Measurements from ENCODE around the gene TICAM2.
"Not testable (repeated sequence)": the region's sequence is repeated elsewhere in the genome, so short reads cannot be mapped to it uniquely, and the experiment has no call there.

TICAM2 gene, protein sequence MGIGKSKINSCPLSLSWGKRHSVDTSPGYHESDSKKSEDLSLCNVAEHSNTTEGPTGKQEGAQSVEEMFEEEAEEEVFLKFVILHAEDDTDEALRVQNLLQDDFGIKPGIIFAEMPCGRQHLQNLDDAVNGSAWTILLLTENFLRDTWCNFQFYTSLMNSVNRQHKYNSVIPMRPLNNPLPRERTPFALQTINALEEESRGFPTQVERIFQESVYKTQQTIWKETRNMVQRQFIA

DNA sequence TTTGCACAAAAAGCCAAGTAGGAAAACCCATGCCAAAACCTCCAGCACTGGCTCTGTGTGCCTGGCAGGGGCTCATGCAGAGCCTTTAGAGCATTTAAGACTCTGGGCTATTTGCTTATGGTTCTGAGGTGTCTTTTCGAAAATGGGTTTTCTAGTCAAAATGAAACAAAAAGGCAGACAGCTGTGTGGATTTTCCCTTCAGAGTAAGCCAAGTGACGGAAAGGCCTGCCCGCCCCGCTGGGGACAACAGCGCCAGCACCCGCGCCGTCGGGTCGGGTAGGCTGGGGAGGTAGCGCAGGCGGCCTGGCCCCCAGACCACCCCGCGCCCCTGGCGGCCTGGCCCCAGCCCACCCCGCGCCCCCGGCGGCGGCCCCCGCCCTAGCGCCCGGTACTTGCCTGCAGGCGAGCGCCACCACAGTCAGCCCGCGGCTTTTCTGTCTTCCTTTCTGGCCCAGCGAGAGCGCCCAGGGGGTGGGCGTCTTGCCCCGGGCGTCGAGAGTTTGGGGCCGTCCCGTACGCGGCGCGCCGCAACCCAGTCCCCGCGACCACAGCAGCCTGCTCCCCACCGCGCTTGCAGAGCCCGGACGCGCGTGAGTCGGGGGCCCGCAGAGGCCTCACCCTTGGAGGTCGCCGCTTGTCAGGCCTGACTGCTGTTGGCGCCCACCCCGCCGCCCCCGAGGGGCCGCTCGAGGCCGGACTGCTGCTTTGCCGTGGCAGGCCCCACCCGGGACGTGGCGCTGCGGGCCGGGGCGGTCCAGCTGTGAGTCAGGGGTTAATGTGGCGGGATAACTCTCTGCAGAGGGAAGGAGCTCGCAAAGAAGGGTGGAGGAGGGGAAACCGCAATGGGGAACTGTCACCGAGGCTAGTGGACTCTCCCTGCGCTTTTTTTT lies at the start of gene TICAM2:
TSS of gene TICAM2 (minus strand) at position 779 of the 890 bp plus-strand sequence. CDS start 21,223 bp downstream, outside the sequence.
- peak; percentile 79 for DNase-seq (ENCODE audit: low spot score)

DNA sequence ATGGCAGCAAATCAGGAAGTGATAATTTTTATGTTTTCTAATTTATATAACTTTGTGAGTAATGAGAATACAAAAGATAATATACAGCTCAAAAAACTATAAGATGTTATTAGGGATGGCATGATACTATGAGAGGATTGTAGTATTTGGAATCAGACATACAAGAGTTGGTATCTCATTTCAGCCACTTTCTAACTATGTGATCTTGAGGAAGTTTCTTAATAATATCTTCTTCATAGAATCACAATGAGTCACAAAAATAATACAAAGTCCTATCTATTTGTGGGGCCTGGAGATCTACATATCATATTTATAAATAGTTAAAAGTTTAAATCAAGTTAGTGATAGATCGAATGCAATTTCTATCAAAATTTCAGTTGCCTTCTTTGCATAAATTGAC lies 47.3 kb upstream of the TICAM2 start:
- DNase-seq (ENCODE audit: low spot score): no peak

DNA sequence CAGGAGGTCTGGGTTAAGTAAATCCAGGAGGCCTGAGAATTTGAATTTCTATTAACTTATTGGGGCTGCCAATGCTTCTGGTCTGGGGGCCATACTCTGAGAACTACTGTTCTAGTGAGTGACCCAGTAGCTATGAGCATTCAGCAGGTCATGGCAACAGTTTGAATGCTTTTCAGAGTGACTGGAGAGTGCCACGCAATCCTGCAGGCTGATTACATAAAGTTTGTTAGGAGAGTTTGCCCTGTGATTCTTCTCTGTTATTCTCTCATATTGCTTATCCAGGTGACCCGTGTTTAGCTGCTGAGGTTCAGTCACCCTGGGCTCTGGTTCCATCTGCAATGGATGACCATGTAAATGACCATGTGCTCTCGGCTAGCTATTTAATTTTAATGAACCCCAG lies 45.8 kb upstream of the TICAM2 start:
- DNase-seq (ENCODE audit: low spot score): no peak

DNA sequence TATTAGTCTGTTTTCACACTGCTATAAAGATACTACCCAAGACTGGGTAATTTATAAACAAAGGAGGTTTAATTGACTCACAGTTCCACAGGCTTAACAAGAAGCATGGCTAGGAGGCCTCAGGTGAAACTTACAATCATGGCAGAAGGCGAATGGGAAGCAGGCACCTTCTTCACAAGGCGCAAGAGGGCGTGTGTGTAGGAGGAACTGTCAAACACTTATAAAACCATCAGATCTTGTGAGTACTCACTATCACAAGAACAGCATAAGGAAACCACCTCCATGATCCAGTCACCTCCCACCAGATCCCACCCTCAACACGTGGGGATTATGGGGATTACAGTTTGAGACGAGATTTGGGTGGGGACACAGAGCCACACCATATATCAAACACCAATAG lies 43.1 kb upstream of the TICAM2 start:
- DNase-seq (ENCODE audit: low spot score): not testable (repeated sequence)

DNA sequence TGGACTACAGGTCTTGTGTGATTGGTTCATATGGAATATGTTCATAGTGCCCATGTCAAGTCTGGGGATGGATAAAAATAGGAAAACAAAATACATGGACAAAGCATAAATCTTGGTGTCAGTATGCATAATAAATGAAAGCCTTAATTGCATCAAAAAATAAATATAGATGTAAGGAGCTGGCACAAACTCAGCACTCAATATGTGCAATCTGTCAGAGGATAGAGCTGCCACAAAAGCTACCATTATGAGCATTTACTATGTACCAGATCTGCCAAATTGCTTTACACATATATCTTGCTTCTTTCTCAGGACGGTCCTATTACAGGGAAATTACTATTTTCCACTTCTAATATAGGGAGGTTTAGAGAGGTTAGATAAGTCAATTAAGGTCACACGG lies 41.8 kb upstream of the TICAM2 start:
- no peak for DNase-seq (ENCODE audit: low spot score)

DNA sequence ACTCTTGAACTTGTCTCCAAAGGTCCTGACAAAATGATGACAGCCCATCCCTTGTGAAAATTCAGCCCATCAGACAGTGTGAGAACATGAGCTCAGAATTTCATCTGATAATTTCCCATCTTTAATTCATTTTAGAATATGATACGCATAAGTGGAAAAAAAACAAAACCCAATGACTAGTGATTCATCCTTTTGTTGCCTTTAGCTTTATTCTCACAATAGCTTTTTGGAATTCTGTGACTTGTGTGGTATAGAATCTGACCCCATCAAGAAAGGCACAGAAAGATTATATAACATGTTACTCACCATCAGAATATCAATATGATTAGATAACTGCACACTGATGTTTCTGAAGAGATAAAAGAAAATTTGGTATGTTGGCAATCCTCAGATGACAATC lies 39.7 kb upstream of the TICAM2 start:
- DNase-seq (ENCODE audit: low spot score): no peak

DNA sequence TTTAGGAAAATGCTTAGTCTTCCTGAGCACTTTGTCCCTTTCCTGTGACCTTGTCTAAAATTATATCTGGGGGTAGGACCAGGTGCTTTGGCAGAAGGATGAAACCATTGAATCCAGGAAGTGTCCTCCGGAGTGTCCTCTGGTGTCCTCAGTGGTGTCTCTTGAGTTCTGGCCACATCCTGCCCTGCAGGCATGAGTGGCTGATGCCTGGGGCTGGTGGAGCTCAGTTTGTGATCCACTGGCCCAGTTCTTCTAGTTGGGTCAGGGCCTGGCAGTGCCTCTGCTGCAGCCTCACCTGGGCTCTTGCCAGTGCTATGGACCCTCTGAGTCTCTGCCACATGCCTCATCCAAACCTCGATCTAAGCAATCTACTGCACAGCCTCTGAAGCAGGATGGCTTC lies 38.0 kb upstream of the TICAM2 start:
- DNase-seq (ENCODE audit: low spot score): no peak

DNA sequence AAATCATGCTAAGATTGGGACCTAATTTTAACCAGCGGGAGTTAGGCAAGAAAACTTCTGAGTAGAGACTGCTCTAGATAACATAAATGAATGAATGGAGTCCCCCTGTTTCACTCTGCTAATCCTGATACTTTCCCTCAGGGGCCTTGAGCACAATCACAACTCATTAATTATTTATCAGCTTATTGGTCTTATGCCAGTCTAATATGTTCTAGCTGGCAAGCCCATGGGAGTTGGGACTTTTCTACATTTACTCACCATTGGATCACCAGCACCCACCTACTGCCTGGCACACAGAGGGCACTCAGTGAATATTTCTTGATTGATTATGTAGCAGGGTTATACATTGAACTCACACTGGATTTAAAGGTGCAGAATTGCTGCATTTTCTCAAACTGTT lies 37.1 kb upstream of the TICAM2 start:
- no peak for DNase-seq (ENCODE audit: low spot score)

DNA sequence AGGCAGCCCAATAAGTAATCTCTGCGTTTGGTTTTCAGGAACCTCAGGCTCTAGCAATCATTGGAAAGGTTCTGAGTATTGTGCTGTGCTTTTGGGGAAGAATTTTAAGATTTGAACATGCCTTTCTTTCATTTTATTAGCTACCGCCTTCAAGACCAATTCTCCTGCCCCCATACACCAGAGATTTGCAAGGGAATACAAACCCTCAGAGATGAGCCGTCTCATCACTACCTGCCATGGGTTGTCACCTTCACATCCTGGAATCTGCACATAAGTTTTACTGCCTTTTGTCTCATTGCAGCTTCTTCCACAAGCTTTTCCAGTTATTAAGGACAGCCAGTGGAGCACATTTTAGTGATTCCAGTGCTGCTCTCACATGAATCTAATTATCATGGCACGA lies 35.2 kb upstream of the TICAM2 start:
- no peak for DNase-seq (ENCODE audit: low spot score)

DNA sequence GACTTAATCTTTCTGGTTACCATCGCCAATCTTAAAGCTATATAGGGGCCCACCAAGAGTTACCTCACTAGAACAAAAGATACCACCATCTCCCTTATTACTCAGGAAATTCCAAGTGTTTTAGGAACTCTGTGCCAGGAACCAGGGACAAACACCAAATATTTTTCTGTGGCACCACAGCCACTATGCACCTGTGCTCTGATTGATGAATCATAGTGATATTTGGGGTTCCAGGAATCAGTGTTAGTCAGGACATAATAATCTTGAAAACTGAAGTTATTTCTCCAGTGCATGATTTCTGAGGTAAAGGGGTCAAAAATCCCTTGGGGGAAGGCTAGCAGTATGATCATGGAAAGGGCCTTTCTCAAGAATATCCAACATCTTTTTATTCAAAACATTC lies 33.7 kb upstream of the TICAM2 start:
- no peak for DNase-seq (ENCODE audit: low spot score)

DNA sequence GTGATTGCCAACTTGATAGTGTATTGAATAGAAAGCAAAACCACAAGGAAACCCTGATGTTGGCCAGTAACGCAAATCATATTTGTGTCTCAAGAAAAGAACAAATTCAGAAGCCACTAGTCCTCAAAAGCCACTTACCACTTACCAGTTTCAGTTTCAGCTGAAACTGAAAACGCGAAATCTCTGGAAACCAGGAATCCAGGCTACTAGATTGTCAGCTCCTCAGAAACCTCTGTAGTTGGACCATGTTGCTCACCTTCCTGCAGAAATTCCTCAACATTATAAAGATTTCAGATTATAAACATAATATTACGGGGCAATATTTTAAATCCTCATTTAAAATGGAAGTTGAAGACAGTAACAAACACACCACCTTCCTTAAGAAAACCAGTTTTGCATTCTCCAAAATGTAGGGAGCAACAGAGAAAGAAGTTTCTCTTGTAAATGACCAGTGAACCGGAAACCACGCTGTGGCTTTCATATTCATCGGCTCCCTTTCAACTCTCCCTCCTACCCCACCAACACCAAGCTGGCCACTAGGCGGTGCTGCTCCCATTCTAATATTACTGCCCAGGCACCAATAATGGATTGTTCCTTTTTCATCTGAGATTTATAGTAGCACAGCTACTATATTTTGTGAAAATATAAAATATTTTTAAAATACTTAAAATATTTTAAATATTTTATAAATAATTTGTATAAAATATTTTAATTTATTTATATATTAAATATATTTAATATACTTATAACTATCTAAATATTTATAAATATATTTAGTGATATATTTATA lies 32.3 kb upstream of the TICAM2 start:
- DNase-seq (ENCODE audit: low spot score): peak; percentile 92

DNA sequence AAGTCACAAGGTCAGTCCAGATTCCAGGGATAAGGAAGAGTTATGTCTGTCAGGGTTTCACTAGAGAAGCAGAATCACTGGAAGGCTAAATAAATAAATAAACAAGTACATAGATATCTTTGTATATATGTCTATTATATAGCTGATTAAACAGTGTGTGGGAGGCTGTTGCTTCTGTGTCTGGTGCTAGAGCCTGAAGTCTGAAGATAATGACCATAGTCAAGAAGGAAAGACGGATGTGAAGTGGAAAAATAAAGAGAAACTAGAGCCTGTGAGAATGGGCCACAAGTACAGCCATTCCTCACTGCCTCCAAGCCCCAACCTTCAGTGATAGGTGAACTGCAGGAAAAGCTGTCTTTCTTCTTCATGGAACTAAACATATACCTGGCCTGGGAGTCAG lies 27.6 kb upstream of the TICAM2 start:
- no peak for DNase-seq (ENCODE audit: low spot score)

DNA sequence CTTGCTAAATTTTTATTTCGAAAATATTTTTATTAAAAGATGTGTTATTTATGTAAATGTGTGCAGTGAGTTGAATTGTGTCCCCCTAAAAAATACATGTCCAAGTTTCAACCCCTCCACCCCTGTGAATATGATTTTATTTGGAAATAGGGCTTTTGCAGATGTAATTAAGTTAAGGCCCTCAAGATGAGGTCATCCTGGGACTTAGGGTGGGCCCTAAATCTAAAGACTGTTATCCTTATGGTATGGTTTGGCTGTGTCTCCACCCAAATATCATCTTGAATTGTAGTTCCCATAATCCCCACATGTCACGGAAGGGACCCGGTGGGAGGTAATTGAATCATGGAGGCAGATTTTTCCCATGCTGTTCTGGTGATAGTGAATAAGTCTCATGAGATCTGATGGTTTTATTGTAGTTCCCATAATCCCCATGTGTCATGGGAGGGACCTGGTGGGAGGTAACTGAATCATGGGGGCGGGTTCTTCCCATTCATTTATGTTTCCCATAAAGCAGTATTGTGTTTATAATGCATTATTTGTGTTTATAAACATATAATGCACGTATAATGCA lies 25.1 kb upstream of the TICAM2 start:
- peak; percentile 11 for DNase-seq (ENCODE audit: low spot score)

DNA sequence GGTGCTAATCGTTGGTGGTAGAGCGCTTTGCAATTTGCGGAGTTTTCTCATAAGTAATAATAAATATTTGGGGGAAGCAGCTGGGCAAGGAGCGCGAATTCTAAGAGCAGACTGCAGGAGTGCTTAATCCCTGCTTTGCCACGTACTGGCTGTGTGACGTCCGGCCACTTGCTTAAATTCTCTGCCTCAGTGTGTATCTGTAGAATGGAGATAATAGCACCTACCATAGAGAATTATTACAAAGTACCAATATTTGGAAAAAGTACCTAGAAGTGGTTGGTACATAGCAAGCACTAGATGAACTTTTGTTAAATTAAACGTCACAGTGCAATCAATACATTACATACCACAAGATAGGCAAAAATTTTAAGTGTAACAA lies 24.2 kb upstream of the TICAM2 start:
- DNase-seq (ENCODE audit: low spot score): no peak

DNA sequence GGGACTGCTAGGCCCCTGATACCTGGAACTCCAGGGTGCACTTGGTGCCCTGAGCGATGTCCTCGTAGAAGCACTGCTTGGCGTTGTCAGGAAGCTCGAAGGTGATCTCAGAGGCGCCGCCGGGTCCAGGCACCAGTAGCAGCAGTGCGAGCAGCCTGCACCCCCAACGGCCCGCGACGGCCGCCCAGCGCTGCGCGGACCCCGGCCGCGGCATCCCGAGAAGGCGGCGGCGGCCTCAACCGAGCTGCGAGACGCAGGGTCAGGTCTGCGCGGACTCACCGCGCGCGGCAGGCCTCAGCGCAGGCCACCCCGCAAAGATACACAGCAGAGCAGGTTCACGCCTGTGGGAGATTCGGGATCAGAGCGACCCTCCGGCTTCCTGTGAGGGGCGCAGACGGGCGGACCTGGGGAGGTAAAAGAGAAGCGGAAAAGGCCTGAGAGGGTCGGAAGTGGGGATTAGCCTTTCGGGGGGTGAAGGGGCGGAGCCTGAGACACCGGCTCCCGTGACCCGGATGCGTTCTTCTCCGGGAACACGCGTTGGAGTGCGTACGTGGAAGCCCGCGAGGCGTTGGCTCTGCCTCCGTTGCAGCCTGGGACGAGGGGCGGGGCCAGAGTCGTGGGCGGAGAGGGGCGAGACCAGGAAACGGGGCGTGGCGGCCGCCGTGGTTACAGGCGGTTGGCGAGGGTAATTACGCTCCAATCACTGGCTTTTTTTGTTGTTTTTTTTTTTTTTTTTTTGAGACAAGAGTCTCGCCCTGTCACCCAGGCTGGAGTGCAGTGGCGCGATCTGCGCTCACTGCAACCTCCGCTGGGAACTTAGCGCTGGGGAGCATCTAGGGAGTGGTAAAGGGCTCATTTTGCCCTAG lies 23.5 kb upstream of the TICAM2 start, which contains the start of gene TMED7:
TSS of gene TMED7 (minus strand) at position 458 of the 866 bp plus-strand sequence. CDS start at position 214, 244 bp downstream.
- peak; percentile 98 for DNase-seq (ENCODE audit: low spot score)

DNA sequence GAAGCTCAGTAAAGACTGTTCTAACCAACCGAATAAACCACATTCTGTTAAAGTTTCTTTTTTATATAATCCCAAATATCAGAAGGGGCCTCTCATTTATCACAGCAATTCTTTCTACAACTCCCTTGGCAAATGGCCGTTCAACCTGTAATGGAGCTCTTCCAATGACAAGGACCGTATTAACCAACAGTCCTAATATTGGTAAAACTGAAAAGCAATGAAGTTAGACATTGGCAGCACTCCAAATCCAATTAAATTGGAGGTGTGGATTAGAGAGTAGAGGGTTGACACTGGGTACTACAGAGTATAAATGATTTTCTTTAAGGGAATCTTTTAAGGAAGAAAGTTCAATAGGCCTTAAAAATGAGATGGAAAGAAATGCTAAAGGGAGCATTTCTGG lies 22.7 kb upstream of the TICAM2 start:
- peak; percentile 38 for DNase-seq (ENCODE audit: low spot score)

DNA sequence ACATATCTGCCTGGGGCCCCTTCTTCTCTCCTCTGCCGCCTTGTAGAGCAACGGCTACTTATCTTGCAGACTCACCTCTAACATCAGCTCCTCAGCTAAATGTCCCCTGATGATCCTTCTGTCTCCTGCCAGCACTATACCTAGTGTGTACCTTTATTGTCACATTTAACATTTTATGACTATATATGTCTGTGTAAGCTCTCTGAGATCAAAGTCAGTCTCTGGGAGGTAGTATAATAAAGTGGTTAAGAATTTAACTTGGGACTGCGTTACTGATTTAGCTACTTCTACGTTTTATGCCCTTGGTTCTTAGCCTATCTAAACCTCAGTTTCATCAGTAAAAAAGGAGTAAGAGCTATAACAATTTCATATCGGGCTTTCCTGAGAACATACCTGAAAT lies 21.4 kb upstream of the TICAM2 start:
- no peak for DNase-seq (ENCODE audit: low spot score)

DNA sequence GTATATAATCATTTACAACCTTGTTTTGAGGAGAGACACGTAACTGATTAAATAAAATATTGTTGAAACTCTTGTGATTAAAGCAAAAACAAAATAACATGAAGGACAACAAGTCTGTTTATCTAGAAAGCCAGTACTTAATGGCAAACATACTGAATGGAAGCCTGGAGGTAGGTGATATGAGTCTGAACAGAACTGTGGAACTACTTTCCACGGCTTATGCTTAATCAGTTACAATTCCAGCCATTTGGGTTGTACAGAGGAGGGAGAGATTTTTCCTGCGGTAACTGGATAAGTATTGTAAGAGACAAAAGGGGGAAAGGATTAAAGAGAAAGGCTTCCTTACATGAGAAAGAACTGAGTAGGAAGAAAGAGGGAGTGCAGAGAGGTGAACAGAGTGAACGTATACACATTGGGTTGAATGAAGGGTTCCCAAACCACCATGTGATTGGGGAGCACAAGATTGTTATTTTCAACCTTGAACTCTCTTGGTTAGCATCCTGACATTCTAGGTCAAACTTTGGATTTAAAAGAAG lies 19.2 kb upstream of the TICAM2 start:
- DNase-seq (ENCODE audit: low spot score): no peak

DNA sequence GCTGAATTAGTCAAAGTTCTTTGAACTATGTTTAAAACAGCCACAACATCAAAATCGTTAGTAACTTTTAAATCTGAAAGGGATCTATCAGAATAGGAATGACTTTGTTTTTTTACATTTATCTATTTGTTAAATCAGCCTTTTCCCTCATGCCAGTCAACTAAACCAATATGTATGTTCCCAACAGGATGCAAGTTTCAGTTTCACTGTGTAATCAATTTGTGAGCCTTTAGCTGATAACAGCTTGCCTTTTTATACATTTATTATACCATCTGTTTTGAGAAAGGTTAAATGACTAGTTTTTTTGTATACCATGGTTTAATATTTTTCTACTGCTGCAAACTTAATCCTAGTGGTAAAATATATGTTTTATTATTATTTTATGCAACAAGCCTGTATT lies 14.6 kb upstream of the TICAM2 start:
- no peak for DNase-seq (ENCODE audit: low spot score)

DNA sequence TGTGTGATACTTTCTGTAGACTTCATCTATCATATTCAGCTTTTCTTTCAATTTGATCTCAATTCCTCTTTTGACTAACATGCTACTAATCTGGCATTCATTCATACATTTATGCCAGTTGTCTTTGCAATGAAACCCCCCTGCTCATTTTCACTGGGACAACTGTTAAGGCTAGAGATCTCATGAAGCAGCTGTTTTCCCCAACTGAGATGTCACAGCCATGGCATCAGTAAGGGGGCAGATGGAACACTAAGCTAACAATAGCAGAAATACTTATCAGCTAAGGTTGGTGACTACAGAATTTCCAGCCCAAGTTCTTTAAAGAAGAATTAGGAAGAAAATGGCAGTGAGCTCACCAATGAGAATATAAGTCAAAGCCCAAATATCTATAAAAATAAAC lies 14.2 kb upstream of the TICAM2 start:
- DNase-seq (ENCODE audit: low spot score): no peak

DNA sequence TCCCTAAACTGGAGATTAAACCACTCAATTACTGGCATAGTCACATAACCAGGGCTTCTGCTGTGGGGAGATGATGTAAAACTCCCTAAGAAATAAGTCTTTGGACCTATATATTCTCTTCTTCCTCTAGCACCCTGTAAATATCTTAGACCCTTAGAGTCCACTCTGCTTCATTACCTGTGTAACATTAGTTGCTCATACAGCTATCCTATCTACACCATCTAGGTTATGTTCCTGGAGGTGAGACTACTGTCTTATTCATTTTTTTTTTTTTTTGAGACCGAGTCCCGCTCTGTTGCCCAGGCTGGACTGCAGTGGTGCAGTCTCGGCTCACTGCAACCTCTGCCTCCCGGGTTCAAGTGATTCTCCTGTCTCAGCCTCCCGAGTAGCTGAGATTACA lies 9.6 kb upstream of the TICAM2 start:
- DNase-seq (ENCODE audit: low spot score): no peak

Data from NAMALWA (cell line).